COLO668 (cell line): ENCODE data around the gene CEMIP.

ENCODE experiments used
- DNase-seq: peaks from one replicate; lab custom pipeline; 2025; ENCODE audit not compliant: unreplicated experiment; lab: John Stamatoyannopoulos, UW

Gene CEMIP

DNA sequence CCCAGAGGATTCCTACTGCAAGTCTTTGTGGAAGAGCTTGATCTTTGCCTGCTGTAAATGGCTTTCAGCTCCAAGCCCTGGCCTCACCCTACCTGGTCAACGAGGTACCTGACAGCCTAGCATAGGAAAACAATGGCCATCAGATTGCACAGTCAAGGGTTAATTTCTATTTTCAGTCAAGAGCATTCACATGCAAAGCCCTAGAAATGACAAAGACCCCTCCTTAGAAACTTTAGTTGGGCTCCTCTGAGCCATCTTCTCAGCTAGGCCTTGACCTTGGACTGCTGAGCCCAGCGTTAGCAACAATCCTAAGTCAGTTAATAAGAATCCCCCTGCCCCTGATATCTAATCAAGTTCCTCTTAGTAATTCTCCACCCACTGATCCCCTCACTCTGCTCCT, 192.0 kb downstream of the CEMIP start:
- no peak for DNase-seq

DNA sequence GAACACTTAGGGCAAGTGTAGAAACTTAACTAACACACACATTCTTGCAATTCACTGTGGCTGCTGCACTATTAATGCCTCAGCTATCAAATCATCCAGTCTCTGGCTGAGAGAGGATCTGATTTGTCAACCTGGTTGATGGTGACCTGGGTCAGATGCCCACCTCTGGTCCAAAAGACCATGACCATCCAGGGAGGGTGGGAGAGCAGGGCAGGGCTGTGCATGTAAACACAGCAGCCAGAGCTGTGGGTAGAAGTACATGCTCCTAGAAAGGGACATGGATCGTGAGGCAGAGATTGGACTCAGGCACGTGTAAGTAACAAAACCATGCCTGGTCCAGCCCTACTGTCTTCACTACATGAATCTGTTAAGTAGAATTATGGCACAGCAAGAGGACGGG, 193.1 kb downstream of the CEMIP start:
- no peak for DNase-seq

DNA sequence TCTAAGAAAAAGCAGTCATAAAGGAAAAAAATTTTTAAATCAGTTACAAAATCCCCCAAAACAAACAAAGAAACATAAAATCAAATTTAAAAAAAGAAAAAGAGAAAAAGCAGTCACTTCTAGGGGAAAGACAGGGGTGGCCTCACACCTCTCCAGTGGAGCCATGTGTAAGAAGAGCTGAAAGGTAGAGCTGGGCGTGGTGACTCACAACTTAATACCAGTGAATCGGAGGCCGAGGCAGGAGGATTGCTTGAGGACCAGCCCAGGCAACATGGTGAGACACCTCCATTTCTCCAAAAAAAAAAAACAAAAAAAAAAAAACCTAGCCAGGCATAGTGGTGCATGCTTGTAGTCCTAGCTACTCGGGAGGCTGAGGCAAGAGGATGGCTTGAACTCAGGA, 195.7 kb downstream of the CEMIP start:
- no peak for DNase-seq

- DNase-seq, result no peak
Measured at GRCh38 chr15:80976851-80977250, 197.7 kb downstream of the CEMIP start.

DNA sequence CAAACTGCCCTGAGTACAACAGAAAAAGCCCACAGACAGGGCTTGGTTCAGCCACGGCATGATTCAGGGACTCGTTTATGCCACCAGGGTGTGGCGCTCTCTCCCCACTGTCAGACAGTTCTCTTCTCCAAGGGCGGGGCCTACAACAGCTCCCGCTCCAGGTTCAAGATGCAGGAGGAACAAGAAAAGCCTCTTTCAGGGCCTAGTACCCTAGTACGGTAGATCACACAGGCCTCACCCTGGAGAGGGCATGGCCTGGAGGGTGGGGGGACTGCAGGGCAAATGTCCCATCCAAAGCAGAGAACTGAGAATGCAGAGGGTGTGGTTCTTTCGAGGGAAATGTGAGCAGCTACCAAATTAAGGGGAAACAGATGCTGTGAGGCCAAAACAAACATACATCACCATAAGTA, 198.5 kb downstream of the CEMIP start:
- peak; percentile 72 for DNase-seq

- peak; percentile 32 for DNase-seq
Measured at GRCh38 chr15:80978685-80979329, 199.6 kb downstream of the CEMIP start.

- DNase-seq, result no peak
Measured at GRCh38 chr15:80979538-80980200, 200.5 kb downstream of the CEMIP start.

DNA sequence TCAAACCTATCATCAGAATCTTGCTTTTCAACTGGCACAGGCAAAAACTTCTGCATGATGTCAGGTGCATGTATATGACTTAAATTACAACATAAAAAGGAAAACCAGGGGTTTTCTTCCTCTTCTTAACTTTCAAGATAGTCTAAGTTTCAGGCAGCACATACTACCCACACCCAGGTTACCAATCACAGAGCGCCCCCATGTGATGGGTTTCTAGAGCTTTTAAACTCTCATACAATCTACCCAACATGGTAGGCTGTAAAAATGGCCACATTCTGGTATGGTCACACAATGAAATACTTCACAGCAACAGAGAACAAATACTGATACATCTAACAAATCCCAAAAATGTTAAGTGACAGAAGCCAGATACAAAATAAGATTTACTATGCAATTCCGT, 203.0 kb downstream of the CEMIP start:
- DNase-seq, result no peak

DNA sequence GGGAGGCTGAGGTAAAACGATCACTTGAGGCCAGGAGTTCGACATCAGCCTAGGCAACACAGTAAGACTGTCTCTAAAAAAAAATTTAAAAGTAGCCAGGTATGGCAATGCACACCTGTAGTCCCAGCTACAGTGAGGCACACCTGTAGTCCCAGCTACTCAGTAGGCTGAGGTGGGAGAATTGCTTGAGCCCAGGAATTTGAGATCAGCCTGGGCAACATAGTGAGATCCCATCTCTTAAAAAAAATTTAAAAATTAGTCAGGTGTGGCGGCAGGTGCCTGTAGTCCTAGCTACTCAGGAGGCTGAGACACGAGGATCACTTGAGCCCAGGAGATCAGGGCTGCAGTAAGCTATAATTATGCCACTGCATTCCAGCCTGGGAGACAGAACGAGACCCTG, 203.7 kb downstream of the CEMIP start:
- DNase-seq, result no peak

- DNase-seq, result no peak
Measured at GRCh38 chr15:80984856-80985255, 205.7 kb downstream of the CEMIP start.

DNA sequence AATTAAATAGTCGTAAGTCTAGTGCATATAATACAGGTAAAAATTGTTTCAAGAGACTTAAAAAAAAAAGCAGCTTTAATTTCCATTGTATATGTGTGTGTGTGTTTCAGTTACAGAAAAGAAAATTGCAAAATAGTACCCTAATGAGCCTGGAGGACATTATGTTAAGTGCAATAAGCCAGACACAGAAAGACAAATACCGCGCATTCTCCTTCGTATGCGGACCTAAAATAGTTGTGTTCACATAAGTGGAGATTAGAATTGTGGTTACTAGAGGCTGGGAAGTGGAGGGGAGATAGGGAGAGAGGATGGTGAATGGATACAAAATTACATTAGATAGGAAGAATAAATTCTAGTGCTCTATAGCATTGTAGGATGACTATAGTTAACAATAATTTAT, 206.8 kb downstream of the CEMIP start:
- DNase-seq, result no peak

DNA sequence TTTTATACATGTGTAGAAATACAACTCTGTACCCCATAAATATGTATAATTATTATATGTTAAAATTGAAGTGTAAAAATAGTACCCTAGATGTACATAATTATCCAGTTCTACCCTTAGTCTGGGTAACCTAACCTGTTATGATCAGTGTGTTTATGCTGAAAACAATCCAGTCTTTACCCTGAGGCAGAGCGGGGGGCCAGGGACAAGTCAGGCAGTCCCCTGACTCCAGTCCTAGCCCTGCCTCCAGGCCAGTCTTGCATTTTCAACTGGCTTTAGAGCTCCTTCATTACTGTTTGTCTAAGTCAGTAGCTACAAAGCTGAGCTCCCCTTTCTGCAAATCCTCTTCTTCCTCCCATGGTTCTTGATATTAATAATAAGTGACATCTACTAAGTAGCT, 207.3 kb downstream of the CEMIP start:
- DNase-seq, result no peak

DNA sequence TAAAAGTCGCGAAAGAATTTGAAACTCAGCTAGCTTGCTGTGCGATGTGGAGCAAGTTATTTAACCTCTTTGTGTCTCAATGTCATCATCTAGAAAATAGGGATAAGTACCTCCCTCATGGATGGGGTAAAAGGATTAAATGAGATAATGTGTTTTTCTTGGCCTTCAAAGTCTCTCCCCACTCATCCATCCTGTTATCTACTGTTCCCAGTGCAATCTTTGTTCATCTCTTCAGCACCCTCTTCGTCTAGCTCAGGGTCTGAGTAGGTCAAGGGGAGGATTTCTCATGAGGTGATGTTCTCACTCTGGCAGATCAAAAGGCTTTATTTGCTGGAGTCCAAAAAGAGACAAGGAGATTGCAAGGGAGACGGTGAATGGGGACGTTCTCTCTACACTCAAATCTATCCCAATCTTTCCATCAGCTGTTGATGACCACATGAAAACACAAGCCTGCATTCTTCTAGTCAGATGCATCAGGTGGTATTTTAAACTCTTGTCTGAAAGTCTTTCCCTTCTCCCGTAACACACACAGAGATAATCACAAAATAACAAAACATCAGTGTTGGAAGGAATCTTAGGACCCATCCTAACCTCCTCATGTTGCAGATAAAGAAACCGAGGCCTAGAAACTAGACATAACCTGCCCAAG, 209.1 kb downstream of the CEMIP start:
- no peak for DNase-seq

GRCh38 chr15:80989081-80989517, 209.9 kb downstream of the CEMIP start:
- no peak for DNase-seq

- peak; percentile 98 for DNase-seq
Measured at GRCh38 chr15:80989518-80990478, 210.6 kb downstream of the CEMIP start, which contains the start of gene MESD. MESD (minus strand) TSS chr15:80989819; CDS start chr15:80989791, 28 bp downstream.

GRCh38 chr15:80990955-80991354, 211.8 kb downstream of the CEMIP start:
- DNase-seq, result no peak

DNA sequence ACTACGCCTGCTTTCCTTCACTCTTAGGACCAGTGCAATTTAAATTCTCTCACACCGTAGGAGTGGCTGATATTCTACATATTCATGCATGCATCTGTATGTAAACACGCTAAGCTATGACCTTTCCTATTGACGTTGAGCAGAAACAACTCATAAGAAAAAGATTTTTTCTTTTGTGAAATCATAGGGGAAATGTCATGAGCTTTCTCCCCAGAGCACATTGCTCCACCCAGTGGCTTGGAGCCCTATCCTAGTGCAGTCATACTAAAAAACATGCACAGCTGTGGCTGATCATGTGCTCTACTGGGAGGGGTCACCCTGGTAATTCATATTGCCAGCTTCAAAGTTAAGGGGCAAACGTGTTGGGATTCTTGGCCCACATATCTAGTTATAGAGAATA, 212.3 kb downstream of the CEMIP start:
- DNase-seq, result no peak

DNA sequence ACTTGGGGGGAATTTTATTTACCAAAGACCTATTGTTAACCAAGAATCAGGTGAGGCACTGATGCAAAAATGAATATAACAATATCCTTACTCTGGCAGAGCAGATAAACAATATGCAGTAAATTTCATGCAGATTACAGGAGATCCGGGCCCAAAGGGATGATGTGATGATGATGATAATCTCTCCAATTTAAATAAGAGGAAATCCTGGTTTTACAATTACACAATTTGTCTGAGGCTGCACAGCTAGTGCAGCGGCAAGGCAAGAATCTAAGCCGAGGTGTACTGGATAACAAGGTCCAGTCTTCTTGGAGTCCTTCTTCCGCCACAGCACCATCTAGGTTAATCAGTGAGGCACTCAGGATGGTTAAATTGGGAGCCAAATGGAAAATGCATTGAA, 212.8 kb downstream of the CEMIP start:
- DNase-seq, result no peak

GRCh38 chr15:80992441-80992840, 213.3 kb downstream of the CEMIP start:
- no peak for DNase-seq

DNA sequence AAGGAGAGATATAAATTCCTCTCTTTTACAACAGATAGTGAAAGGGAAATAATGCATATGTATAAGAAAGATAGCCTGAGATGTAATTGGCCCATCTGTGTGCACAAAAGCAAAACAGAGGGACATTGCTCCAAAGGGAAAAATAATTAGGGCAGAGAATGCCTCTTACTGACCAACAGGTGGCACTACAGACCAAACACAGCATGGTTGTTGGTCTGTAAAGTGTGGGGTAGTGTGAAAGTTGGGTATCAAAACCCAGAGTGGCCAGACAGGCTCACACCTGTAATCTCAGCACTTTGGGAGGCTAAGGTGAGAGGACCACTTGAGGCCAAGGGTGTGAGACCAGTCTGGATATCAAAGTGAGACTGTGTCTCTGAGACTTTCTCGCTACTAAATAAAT, 217.1 kb downstream of the CEMIP start:
- no peak for DNase-seq

- no peak for DNase-seq
Measured at GRCh38 chr15:80997692-80998091, 218.5 kb downstream of the CEMIP start.
